GM20000 (cell line): ENCODE measurements around the gene AUNIP.

Experiments used
- DNase-seq: peaks from one replicate; pipeline ENCODE4 v3.0.0; 2012; ENCODE audit warnings: low spot score
- CTCF ChIP-seq: IDR thresholded peaks from 2 replicates; pipeline ENCODE4 v1.5.1; 2012; ENCODE audit warnings: mild to moderate bottlenecking, control low read depth; ENCODE audit errors: extremely low read depth, missing control alignments

AUNIP gene

GRCh38 chr1:25807480-25808390 is 51.5 kb downstream of the AUNIP start:
- TF ChIP-seq CTCF: no peak
- DNase-seq: no peak

GRCh38 chr1:25806418-25806817 is 52.8 kb downstream of the AUNIP start:
- no peak for TF ChIP-seq CTCF
- DNase-seq: no peak

GRCh38 chr1:25805863-25806225 is 53.4 kb downstream of the AUNIP start:
- TF ChIP-seq CTCF: no peak
- no peak for DNase-seq

GRCh38 chr1:25804964-25805862 is 54.0 kb downstream of the AUNIP start:
- DNase-seq: peak; percentile 11
- no peak for TF ChIP-seq CTCF

- TF ChIP-seq CTCF: no peak
- peak; percentile 74 for DNase-seq
Measured at GRCh38 chr1:25804244-25804963, 54.9 kb downstream of the AUNIP start.

- no peak for TF ChIP-seq CTCF
- DNase-seq: no peak
Measured at GRCh38 chr1:25803368-25803767, 55.9 kb downstream of the AUNIP start.

- TF ChIP-seq CTCF: no peak
- DNase-seq: peak; percentile 82
Measured at GRCh38 chr1:25802915-25803314, 56.3 kb downstream of the AUNIP start.
